IPS DF 4.7 (cell line): ENCODE measurements around the gene SLC13A5.
"Not testable (repeated sequence)": the region's sequence is repeated elsewhere in the genome, so short reads cannot be mapped to it uniquely, and the experiment has no call there.

Experiments used
- DNase-seq: peaks from one replicate; pipeline ENCODE4 v3.0.0-alpha.2; 2013; ENCODE audit warnings: low spot score; ENCODE audit errors: extremely low read depth

Gene SLC13A5

GRCh38 chr17:6711081-6711674 lies 2.0 kb downstream of the SLC13A5 start:
- no peak for DNase-seq

- no peak for DNase-seq
Observed at GRCh38 chr17:6710317-6710716, 2.9 kb downstream of the SLC13A5 start.

GRCh38 chr17:6708357-6708961 lies 4.7 kb downstream of the SLC13A5 start:
- DNase-seq, result no peak

GRCh38 chr17:6706996-6707395 lies 6.2 kb downstream of the SLC13A5 start:
- no peak for DNase-seq

- no peak for DNase-seq
Observed at GRCh38 chr17:6706499-6706898, 6.7 kb downstream of the SLC13A5 start.

GRCh38 chr17:6704470-6705052 lies 8.6 kb downstream of the SLC13A5 start:
- DNase-seq, result no peak

- no peak for DNase-seq
Observed at GRCh38 chr17:6703751-6704150, 9.4 kb downstream of the SLC13A5 start.

- DNase-seq, result no peak
Observed at GRCh38 chr17:6702567-6703215, 10.5 kb downstream of the SLC13A5 start.

- DNase-seq, result no peak
Observed at GRCh38 chr17:6701719-6702118, 11.4 kb downstream of the SLC13A5 start.

- no peak for DNase-seq
Observed at GRCh38 chr17:6700948-6701307, 12.2 kb downstream of the SLC13A5 start.

- DNase-seq, result no peak
Observed at GRCh38 chr17:6699997-6700947, 12.9 kb downstream of the SLC13A5 start.

GRCh38 chr17:6698004-6698403 lies 15.2 kb downstream of the SLC13A5 start:
- no peak for DNase-seq

GRCh38 chr17:6696906-6697305 lies 16.3 kb downstream of the SLC13A5 start:
- DNase-seq, result no peak

GRCh38 chr17:6695565-6695964 lies 17.6 kb downstream of the SLC13A5 start:
- no peak for DNase-seq

GRCh38 chr17:6695051-6695450 lies 18.1 kb downstream of the SLC13A5 start:
- no peak for DNase-seq

- not testable (repeated sequence) for DNase-seq
Observed at GRCh38 chr17:6691958-6692357, 21.2 kb downstream of the SLC13A5 start.

GRCh38 chr17:6691546-6691945 lies 21.6 kb downstream of the SLC13A5 start:
- DNase-seq, result no peak

GRCh38 chr17:6690641-6691040 lies 22.5 kb downstream of the SLC13A5 start:
- DNase-seq, result no peak

GRCh38 chr17:6688944-6689343 lies 24.2 kb downstream of the SLC13A5 start:
- no peak for DNase-seq

- DNase-seq, result no peak
Observed at GRCh38 chr17:6686026-6686425, 27.1 kb downstream of the SLC13A5 start.
